Sigmoid colon (tissue), 4 donors: ENCODE measurements around the gene LAIR1.

Experiments
- POLR2AphosphoS5 ChIP-seq, 4 donors: sonication (generic); formaldehyde crosslinking; IDR thresholded peaks; one replicate each; pipeline ENCODE4 v1.6.1; 2017; ENCODE audit warnings: antibody characterized with exemption in 4 of 4
- TF ChIP-seq, protein P1 (sequence below), 4 experiments: fragments of 450-650 bp in 3 of 4; fragments of 200-600 bp in 1 of 4; IDR thresholded peaks; one replicate each; pipeline ENCODE4 v1.5.1; 2016 to 2019; ENCODE audit warnings: antibody characterized with exemption in 4 of 4, mild to moderate bottlenecking in 3 of 4, moderate library complexity in 2 of 4

DNA sequence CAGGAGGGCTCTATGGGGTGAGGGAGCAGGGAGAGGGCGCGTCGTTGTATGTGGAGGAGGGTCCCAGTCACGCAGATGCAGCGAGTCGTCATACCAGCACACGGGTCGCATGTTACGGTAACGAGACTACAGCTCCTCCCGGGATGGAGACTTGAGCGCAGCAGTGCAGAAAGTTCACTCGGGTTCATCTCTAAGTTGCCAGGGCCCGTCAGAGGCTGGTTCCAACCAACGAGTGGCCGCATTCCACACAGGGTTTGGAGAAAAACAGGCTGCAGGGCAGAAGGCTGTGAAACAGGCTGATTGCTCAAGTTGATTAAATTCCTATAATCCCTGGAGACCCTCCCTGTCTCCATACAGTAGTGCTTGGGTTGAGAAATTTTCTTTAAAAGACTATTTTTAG, 28.6 kb upstream of the LAIR1 start:
- TF ChIP-seq POLR2AphosphoS5 (IDR thresholded peaks at IDR 0.05): no peak
- TF ChIP-seq, protein P1, sequence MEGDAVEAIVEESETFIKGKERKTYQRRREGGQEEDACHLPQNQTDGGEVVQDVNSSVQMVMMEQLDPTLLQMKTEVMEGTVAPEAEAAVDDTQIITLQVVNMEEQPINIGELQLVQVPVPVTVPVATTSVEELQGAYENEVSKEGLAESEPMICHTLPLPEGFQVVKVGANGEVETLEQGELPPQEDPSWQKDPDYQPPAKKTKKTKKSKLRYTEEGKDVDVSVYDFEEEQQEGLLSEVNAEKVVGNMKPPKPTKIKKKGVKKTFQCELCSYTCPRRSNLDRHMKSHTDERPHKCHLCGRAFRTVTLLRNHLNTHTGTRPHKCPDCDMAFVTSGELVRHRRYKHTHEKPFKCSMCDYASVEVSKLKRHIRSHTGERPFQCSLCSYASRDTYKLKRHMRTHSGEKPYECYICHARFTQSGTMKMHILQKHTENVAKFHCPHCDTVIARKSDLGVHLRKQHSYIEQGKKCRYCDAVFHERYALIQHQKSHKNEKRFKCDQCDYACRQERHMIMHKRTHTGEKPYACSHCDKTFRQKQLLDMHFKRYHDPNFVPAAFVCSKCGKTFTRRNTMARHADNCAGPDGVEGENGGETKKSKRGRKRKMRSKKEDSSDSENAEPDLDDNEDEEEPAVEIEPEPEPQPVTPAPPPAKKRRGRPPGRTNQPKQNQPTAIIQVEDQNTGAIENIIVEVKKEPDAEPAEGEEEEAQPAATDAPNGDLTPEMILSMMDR (IDR thresholded peaks at IDR 0.05): no peak
